Muscle of arm (tissue), 14 donors: ENCODE data around the gene VAMP7. TPM values are rescaled to one million over a fixed set of nuclear protein-coding genes. Genes with fewer than 3 reads are reported as not detected.
"Not testable (repeated sequence)": the region's sequence is repeated elsewhere in the genome, so short reads cannot be mapped to it uniquely, and the experiment has no call there.

Experiments
- DNase-seq: peaks from one replicate; pipeline ENCODE4 v3.0.0-alpha.2; 2013
- long read RNA-seq, 11 donors: transcript quantifications; one replicate each; lab custom pipeline, GENCODE V29; 2026
- polyA plus RNA-seq, 12 donors: library from polyadenylated mRNA; unstranded; fragments of 120-200 nt; gene quantifications; one replicate each; pipeline ENCODE4 v1.2.1, GENCODE V29; 2013; ENCODE audit not compliant: insufficient read length in 12 of 12

VAMP7 gene, protein sequence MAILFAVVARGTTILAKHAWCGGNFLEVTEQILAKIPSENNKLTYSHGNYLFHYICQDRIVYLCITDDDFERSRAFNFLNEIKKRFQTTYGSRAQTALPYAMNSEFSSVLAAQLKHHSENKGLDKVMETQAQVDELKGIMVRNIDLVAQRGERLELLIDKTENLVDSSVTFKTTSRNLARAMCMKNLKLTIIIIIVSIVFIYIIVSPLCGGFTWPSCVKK
- 10 to 100 TPM in 11 of 12 donors, not detected in 1; 22.2 to 36.8 (median 29.7) TPM for polyA plus RNA-seq
- long read RNA-seq, donor 1, transcript VAMP7-202 (8 exons, 2,646 nt): major isoform, 6 of 6 reads
- long read RNA-seq, donor 1, partial matches to known transcripts: 0 of 6 reads
- long read RNA-seq, donor 1, other reads (novel, unspliced or antisense): 0 of 6 reads
- long read RNA-seq, donor 2, transcript VAMP7-202 (8 exons, 2,646 nt): major isoform, 11 of 12 reads
- long read RNA-seq, donor 2, partial matches to known transcripts: 0 of 12 reads
- long read RNA-seq, donor 2, other reads (novel, unspliced or antisense): 0 of 12 reads
- long read RNA-seq, donor 3, partial matches to known transcripts: 0 of 3 reads
- long read RNA-seq, donor 3, other reads (novel, unspliced or antisense): 0 of 3 reads
- long read RNA-seq, donor 4: 0 reads
- long read RNA-seq, donor 5, transcript VAMP7-202 (8 exons, 2,646 nt): major isoform, 11 of 11 reads
- long read RNA-seq, donor 5, partial matches to known transcripts: 0 of 11 reads
- long read RNA-seq, donor 5, other reads (novel, unspliced or antisense): 0 of 11 reads
- long read RNA-seq, donor 6, partial matches to known transcripts: 0 of 5 reads
- long read RNA-seq, donor 6, other reads (novel, unspliced or antisense): 0 of 5 reads
- long read RNA-seq, donor 7, transcript VAMP7-202 (8 exons, 2,646 nt): major isoform, 5 of 7 reads
- long read RNA-seq, donor 7, partial matches to known transcripts: 0 of 7 reads
- long read RNA-seq, donor 7, other reads (novel, unspliced or antisense): 0 of 7 reads
- long read RNA-seq, donor 8, transcript VAMP7-202 (8 exons, 2,646 nt): major isoform, 5 of 6 reads
- long read RNA-seq, donor 8, partial matches to known transcripts: 0 of 6 reads
- long read RNA-seq, donor 8, other reads (novel, unspliced or antisense): 0 of 6 reads
- long read RNA-seq, donor 9, transcript VAMP7-202 (8 exons, 2,646 nt): major isoform, 6 of 7 reads
- long read RNA-seq, donor 9, partial matches to known transcripts: 0 of 7 reads
- long read RNA-seq, donor 9, other reads (novel, unspliced or antisense): 0 of 7 reads
- long read RNA-seq, donor 10, partial matches to known transcripts: 0 of 3 reads
- long read RNA-seq, donor 10, other reads (novel, unspliced or antisense): 0 of 3 reads
- long read RNA-seq, donor 11, transcript VAMP7-202 (8 exons, 2,646 nt): major isoform, 9 of 12 reads
- long read RNA-seq, donor 11, partial matches to known transcripts: 0 of 12 reads
- long read RNA-seq, donor 11, other reads (novel, unspliced or antisense): 0 of 12 reads

- peak; percentile 83 for DNase-seq
These were observed at the start of gene VAMP7 for GRCh38 chrX:155881158-155881993. VAMP7 (plus strand) TSS chrX:155881345; CDS start chrX:155889467, 8,122 bp downstream.

DNA sequence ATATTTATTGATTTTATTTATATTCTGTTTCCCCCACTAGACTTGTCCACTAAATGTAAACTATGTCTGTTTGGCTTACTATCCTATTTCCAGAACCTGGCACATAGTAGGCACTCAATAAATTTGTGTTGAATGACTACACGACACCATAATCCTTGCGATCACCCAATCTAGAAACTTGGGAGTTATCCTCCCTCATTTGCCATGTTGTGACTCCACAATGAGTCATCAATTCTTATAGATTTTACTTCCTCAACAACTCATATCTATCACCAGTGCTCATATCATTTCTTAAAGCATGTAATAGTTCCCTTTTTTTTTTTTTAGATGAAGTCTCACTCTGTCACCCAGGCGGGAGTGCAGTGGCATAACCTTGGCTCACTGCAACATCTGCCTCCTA is 39.9 kb upstream of the VAMP7 start:
- DNase-seq: no peak

- DNase-seq: not testable (repeated sequence)
These were observed 29.4 kb upstream of the VAMP7 start for GRCh38 chrX:155851786-155852185.

DNA sequence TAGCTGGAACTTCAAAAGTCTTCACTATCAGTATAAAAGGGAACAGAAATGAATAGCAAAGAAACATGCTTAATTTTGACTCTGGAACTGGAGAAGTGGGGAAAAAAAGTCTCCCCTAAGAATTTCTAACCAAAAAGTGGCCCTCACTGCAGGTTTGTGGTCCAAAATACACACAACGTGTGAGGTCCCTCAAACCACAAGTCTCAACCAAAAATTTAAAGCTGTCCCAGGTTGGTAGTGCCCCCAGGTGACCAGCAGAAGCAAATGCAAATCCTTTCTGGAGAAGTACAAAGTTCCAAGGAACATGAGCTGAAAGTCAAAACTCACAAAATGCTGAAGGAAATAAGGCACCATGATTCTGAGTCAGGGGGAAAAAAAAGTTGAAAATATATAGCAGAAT is 23.6 kb upstream of the VAMP7 start:
- DNase-seq: no peak

DNA sequence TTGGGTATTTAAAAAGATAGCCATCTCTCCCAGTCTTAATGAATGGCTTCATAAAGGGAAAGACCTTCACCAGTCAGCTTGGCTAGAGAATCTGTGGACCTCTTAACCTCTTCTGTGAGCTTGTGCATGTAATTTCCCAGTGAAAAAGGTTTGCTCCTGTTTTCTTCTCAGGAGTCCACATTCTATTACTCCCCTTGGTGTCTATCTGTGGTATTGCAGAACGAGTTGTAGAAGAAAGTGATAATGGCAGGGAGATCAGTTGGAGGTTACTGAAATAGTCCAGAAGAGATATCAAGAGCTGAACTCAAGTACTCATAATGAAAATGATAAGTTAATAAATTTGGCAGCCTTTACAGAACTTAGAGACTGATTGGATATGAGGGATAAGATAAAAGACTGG is 16.5 kb upstream of the VAMP7 start:
- no peak for DNase-seq

GRCh38 chrX:155865193-155865592 is 16.0 kb upstream of the VAMP7 start:
- no peak for DNase-seq

GRCh38 chrX:155867821-155868220 is 13.3 kb upstream of the VAMP7 start:
- no peak for DNase-seq

- no peak for DNase-seq
These were observed 10.2 kb upstream of the VAMP7 start for GRCh38 chrX:155870958-155871357.

DNA sequence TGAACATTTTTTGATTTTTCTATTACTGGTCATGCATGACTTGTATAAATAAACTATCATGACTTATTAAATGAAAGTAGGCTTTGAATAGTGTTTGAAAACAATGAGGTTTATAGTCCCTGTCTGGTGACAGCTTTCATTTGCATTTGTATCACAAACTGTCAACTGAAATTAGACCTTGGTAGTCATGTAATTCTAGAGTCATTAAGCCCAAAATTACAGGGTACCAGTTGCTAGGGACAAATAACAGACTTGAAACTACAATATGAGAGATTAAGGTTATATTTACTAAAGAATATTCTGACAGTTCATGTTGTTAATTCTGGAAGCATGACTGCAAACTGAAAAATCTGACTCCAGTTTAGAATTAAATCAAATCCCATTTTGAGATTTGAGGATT is 9.2 kb upstream of the VAMP7 start:
- DNase-seq: no peak

DNA sequence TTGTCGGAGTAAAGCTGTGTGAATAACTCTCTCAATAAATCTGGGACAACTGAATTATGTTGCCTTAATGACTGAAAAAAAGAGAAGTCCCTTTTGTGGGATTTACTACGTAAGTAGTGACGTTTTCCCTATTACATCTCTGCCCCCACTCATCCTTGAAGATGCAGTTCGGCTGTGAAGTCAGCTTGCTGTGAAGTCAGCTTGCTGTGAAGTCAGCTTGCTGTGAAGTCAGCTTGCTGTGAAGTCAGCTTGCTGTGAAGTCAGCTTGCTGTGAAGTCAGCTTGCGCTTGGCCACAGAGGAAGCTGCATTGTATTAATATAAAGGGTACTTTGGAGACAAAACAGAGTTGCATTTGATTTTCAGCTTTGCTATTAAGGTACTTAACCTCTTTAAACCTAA is 8.0 kb upstream of the VAMP7 start:
- DNase-seq: no peak

- no peak for DNase-seq
These were observed 6.4 kb upstream of the VAMP7 start for GRCh38 chrX:155874571-155875244.

- no peak for DNase-seq
These were observed 4.4 kb upstream of the VAMP7 start for GRCh38 chrX:155876704-155877103.

DNA sequence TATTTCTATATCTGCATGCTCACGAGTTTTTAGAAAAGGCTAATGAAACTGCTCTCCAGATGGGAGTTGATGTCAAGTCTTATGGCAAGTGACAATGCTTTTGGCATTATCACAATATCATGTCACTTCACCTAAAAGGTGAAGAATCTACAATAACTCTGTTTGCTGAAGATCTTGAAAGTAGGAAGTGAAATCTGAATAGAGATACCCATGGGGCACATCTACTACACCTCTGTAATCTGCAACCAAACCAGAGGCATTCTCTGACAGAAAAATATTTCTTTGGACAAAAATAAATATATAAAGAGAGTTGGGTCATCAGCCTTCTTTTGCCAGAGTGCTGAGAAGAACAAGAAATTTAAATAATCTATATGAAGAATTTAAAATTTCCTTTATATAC is 3.9 kb upstream of the VAMP7 start:
- no peak for DNase-seq

DNA sequence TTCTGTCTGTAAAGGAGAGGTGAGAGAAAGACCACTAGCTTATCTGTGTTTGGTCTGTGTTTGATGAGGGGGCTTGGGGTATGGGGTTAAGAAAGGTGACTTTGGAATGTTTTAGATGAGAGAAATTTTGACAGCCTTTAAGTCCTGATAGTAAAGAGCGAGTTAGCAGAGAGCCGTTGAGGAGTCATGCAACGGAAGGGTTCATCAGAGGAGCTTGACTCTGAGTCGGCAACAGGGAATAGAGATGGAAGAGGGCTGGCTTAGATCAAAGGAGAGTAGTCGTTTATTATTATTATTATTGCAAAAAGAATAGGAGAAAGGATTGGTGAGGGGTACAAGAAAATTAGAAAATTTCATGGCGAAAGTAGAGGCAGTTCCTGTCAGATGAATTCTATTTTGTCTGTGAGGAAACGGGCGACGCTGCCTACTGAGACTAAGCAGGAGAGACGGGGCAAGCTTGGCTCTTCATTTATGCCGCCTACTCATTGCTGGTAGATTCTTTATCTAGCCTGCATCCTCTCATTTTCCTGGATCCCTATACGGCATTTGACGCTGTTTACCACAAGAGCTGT is 473 bp upstream of the VAMP7 start:
- DNase-seq: peak; percentile 12

GRCh38 chrX:155886409-155886808 is 5.3 kb downstream of the VAMP7 start:
- DNase-seq: no peak

DNA sequence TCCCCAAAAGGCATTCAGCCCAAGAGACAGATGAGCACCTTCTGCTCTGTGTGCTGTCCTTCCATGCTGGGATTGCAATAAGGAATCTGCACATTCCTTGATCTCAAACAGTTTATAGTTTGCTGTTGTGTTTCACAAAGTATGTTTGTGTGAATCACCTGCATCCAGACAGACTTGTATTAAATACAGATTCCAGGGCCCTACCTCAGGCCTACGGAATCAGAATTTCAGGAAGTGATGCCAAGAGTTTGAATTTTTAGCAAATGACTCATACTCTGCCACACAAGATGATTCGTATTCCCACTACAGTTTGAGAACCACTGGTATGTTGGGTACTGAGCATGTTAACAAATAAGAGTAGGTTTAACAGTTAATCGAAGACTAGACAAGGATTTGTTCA is 7.0 kb downstream of the VAMP7 start:
- no peak for DNase-seq

- DNase-seq: no peak
These were observed 8.2 kb downstream of the VAMP7 start for GRCh38 chrX:155889328-155889727.

DNA sequence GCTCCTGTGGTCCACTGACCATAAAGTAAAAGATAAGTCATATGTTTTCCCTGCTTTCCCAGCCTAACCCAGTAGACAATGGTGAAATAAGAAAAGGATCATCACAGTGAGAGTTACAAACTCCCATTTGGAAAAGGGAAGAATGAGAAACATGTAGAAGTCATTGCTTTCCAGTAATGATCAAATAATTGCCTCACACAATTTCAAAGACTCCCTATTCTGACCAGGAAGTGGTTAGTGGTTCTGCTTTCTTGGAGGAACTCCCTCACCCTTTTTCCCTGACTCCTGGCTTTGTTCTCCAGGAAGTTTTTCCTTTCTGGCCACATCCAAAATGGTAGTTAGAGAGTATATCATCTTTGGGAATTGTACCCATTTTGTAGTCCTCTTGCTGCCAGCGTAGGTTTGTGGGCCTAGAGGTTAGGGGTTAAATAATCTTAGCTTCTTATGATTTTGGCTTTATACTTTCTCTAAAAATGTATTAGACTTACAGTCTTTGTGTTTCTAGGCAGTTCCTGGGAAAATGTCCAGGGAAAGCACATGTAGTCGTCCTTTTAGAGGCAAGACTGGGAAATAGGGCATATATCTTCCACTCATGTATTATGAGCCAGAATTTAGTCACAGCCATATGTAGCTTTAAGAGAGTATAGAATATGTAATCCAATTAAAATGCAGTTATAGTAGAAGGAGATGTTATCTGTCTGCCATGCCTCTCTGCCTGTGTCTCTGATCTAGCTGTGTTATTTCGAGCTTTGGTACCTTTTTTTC is 10.5 kb downstream of the VAMP7 start:
- no peak for DNase-seq

DNA sequence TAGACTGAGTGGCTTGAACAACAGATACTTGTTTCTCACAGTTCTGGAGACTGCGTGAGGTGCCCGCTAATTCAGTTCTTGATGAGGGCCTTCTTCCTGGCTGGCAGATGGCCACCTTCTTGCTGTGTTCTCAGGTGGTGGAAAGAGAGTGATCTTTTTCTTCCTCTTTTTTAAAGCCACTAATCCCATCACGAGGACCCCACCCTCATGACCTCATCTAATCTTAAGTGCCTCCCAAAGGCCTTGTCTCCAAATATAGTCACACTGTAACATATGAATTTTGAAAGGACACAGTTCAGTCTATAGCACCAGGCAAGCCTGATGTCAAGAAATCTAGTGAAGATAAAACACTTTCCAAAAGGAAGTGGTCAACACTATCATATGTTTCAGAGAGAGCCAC is 12.4 kb downstream of the VAMP7 start:
- no peak for DNase-seq
